ENCODE data around the gene ZNF213. TPM values are rescaled to one million over a fixed set of nuclear protein-coding genes. Genes with fewer than 3 reads are reported as not detected.

ZNF213 gene
- total RNA-seq, 1 experiment from 2014 or later: 20.7 TPM

DNA sequence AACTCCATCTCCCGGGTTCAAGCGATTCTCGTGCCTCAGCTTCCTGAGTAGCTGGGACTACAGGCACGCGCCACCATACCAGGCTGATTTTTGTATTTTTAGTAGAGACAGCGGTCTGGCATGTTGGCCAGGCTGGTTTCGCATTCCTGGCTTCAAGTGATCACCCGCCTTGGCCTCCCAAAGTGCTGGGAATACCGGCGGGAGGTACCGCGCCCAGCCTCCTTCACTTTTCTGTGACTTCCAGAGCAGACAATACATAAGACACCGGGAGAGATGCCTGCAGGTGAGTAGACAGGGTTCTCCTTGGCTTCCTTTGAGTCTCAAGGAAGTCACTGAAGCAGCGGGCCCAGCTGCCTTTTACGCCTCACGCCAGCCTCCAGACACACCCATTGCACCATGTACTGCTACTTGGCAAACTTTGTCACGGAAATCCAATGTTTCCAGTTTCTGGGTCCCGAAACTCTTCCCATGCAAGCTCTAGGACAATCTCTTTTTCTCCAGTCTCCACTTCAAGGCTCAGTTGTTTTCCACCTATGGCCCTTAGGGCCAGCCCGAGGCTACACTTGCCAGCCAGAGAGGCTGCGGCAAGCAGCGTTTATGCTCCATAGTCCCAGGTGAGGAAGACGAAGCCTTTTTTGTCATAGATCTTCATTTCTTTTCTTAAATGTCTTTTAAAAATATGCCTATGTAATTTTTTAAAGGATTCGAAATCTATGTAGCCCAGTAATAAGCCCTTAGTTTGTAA, 52.3 kb downstream of the ZNF213 start:
- intact Hi-C loops (cut with micrococcal nuclease): no loop called here
- ChIA-PET CTCF (no interaction called here), POLR2A (interaction anchor here (0.7 to 1.2 kb wide), 3 partner anchors 11 to 78 kb away, joined by 3 to 5 read pairs (median 3); partner anchors contain the start of gene ZNF200)
- Mint-ChIP-seq H3K27me3 (ENCODE audit: insufficient read depth, unreplicated experiment) (no peaks in the 10 kb centered on the region), H3K9me3 (ENCODE audit: unreplicated experiment) (no peaks in the 10 kb centered on the region), H3K36me3 (ENCODE audit: insufficient read depth, unreplicated experiment) (peaks cover 26% of the 10 kb centered on the region), H3K4me1 (ENCODE audit: insufficient read depth, unreplicated experiment) (peaks cover 11% of the 10 kb centered on the region), H3K4me3 (ENCODE audit: unreplicated experiment) (peak overlapping the region; percentile 78), H3K27ac (ENCODE audit: low read depth, unreplicated experiment) (peak overlapping the region; percentile 50)
- no peak for DNase-seq (ENCODE audit: unreplicated experiment)
- BruUV-seq (replicated peaks): no TSS peak
- TF ChIP-seq, protein P1, sequence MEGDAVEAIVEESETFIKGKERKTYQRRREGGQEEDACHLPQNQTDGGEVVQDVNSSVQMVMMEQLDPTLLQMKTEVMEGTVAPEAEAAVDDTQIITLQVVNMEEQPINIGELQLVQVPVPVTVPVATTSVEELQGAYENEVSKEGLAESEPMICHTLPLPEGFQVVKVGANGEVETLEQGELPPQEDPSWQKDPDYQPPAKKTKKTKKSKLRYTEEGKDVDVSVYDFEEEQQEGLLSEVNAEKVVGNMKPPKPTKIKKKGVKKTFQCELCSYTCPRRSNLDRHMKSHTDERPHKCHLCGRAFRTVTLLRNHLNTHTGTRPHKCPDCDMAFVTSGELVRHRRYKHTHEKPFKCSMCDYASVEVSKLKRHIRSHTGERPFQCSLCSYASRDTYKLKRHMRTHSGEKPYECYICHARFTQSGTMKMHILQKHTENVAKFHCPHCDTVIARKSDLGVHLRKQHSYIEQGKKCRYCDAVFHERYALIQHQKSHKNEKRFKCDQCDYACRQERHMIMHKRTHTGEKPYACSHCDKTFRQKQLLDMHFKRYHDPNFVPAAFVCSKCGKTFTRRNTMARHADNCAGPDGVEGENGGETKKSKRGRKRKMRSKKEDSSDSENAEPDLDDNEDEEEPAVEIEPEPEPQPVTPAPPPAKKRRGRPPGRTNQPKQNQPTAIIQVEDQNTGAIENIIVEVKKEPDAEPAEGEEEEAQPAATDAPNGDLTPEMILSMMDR (IDR thresholded peaks at IDR 0.05; ENCODE audit: unreplicated experiment): no peak

DNA sequence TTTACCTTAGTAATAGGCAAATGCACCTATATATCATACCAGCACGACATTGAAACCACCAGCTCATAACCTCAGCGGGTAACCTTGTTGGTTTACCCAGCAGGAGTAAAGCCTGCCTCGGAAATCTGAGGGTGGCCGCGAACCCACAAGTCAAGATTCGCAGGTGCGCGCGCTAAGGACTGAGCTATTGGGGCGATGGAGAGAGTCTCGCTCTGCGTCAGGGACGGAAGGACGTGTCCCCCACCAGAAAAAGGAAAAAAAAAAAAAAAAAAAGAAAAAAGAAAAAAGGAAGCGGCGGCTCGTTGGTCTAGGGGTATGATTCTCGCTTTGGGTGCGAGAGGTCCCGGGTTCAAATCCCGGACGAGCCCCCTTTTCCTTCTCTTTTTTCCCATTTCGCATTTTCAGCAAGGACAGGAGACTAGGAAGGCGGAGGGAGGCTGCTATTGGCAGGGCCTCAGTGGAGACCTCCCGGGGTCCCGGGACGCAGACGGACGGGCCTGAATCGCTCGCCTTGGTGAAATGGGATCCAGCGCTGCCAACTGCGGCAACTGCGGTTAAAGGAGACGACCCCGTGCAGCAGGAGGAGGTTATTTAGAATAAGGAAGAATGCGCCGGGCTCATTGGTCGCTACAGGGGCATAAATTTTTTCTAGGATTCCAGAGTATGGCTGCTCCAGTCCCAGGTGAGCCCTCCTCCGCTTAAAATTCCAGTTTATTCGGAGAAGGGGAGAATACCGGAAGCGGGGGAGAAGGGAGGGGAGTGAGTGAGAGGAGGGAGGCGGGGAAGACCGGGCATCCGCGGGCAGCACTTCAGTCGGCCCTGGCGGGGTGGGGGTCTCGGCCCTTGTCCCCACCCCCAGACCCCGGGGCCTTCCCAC, 53.2 kb downstream of the ZNF213 start, which contains the start of gene OR1F1:
OR1F1 (plus strand) TSS at position 407 of the 877 bp plus-strand sequence.
- Mint-ChIP-seq H3K27me3 (ENCODE audit: insufficient read depth, unreplicated experiment) (no peaks in the 10 kb centered on the region), H3K4me3 (ENCODE audit: unreplicated experiment) (peak within 1 kb of the TSS; percentile 78), H3K27ac (ENCODE audit: low read depth, unreplicated experiment) (peak within 1 kb of the TSS; percentile 50), H3K9me3 (ENCODE audit: unreplicated experiment) (no peaks in the 10 kb centered on the region), H3K36me3 (ENCODE audit: insufficient read depth, unreplicated experiment) (peaks cover 17% of the 10 kb centered on the region), H3K4me1 (ENCODE audit: insufficient read depth, unreplicated experiment) (peaks cover 5% of the 10 kb centered on the region)
- intact Hi-C loops (cut with micrococcal nuclease): loop anchor here (2.0 kb wide), 2 partner anchors 29 to 77 kb away; no protein-coding TSS in a partner anchor
- CTCF ChIA-PET: no interaction called here
- DNase-seq (ENCODE audit: unreplicated experiment): peak; percentile 60
- BruUV-seq (replicated peaks): no TSS peak
- TF ChIP-seq, protein P1 (IDR thresholded peaks at IDR 0.05; ENCODE audit: unreplicated experiment): no peak
- POLR2A ChIA-PET: interaction anchor here (0.7 to 1.6 kb wide), 4 partner anchors 11 to 213 kb away, joined by 3 to 5 read pairs (median 4); partner anchors contain the start of genes ZNF174 and ZSCAN32

DNA sequence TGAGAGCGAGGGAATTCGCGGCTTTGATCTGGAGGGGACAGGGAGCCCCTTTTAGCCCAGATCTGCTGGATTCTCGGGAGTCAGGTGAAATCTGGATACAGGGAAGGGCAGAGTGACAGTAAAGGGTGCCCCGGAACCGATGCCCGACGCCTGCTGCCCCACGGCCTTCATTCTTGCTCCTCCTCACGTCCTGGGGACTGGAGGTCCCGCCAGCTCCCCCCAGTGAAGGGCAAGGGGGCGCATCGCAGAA, 53.8 kb downstream of the ZNF213 start:
- DNase-seq (ENCODE audit: unreplicated experiment): peak; percentile 43
- no peaks in the 10 kb centered on the region for H3K27me3 Mint-ChIP-seq (ENCODE audit: insufficient read depth, unreplicated experiment)
- intact Hi-C loops (cut with micrococcal nuclease): loop anchor here (2.0 kb wide), 2 partner anchors 30 to 76 kb away; no protein-coding TSS in a partner anchor
- peak overlapping the region; percentile 50 for H3K27ac Mint-ChIP-seq (ENCODE audit: low read depth, unreplicated experiment)
- H3K4me1 Mint-ChIP-seq (ENCODE audit: insufficient read depth, unreplicated experiment): peaks cover 5% of the 10 kb centered on the region
- CTCF ChIA-PET: interaction anchor here (0.8 kb wide), 1 partner anchor 157 kb away, joined by 4 read pairs; no protein-coding TSS in a partner anchor
- TF ChIP-seq, protein P1 (IDR thresholded peaks at IDR 0.05; ENCODE audit: unreplicated experiment): no peak
- POLR2A ChIA-PET: interaction anchor here (0.7 to 1.7 kb wide), 8 partner anchors 17 to 212 kb away, joined by 3 to 11 read pairs (median 5); partner anchors contain the start of genes ZNF174, ZNF200, ZNF263 and ZSCAN32
- BruUV-seq (replicated peaks): no TSS peak
- peak overlapping the region; percentile 78 for H3K4me3 Mint-ChIP-seq (ENCODE audit: unreplicated experiment)
- peaks cover 14% of the 10 kb centered on the region for H3K36me3 Mint-ChIP-seq (ENCODE audit: insufficient read depth, unreplicated experiment)
- H3K9me3 Mint-ChIP-seq (ENCODE audit: unreplicated experiment): no peaks in the 10 kb centered on the region
